Measurements from ENCODE around the gene ADARB1.

The ADARB1 gene

DNA sequence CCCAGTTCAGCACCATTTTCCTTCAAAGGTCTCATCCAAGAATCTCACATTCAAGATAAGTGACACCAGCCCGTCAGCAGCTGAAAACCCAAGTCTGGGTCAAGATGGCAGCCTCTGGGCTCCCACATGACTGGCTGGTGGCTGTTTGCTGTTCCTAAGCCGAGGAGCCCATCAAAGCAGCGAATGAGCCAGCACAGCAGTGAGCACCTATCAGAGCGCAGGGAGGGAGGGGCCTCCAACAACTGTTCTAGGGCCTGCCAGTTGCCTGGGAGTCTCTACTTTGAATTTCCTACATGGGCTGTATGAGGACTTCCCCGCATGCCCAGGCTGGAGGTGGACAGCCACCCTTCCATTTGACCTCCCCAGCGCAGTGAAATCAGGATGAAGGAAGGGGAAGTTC, 102.7 kb downstream of the ADARB1 start:
- DNase-seq: no peak

DNA sequence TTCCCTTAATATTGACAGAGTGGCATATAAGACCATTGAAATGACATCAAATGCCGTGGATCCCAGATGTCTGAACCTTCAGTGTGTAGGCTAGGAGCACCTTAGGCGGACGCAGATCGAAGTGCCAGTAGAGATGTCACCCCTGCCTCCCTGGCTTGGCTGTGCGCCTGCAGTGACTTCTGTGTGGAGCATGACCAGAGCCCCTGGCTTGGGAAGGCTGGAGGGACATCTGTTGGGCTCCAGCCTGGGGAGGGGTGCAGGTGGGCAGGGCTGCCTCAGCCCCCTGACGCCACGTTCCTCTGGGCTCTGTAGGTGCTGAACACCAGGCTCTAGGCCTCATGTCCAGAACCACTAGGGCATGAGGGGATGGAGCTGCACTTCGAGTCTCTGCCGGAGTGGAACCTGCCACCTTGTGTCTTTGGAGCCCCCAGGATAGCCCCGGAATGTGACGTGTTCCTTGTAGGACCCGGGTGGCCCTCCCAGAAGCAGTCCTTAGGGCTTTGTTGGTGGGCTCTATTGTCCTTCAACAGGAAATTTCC, 103.8 kb downstream of the ADARB1 start:
- DNase-seq: no peak

- no peak for DNase-seq
These were observed 104.6 kb downstream of the ADARB1 start for GRCh38 chr21:45178971-45179370.

DNA sequence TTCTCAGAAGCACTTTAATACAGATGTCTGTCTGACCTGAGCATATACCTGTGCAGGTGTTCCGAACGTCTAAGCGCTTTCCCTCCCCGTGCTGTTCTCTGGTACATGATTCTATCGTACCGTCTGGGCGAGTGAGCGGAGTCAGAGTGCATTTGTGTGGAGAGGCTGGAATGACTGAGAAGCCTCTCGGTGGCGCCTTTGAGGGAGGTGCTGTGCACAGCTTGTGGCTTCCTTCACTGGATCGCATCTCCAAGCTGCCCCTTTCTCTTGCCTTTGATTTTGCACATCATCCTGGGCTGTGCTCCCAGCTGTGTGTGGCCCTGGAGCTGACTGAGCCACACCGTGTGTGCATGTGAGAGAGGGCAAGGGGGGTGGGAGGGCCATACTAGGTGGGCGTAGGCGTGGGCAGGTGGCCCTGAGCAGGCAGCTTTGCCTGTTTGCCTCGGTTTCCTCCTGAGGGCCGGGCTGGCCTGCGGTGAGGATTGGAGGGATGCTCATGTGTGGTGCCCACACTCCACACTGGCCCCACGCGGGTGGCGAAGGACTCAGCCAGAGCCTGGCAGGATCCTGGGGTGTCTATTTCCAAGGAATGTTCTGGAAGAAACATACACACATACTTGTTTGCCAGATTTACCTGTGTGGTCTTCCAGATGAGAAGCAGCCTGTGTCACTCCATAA, 105.3 kb downstream of the ADARB1 start:
- DNase-seq: no peak

GRCh38 chr21:45180246-45180599, 105.8 kb downstream of the ADARB1 start:
- DNase-seq: no peak

- no peak for DNase-seq
These were observed 108.6 kb downstream of the ADARB1 start for GRCh38 chr21:45182958-45183357.

DNA sequence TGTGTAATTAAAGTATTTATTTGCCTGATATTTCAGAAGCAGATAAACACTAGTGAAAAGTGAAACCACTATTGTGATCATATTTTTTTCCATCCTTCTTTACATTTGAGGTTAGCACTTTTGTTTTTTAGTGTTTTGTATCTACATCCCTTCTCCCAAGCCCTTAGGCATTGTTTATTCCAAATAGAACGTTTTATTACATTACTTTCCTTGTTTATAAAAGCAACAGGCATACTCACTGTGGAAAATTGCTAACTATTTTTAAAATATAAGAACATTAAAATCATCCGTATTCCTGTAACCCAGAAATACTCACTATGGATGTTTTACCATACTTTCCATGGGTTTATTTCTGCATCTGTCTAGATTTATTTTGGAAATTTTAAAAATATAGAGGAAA, 109.5 kb downstream of the ADARB1 start:
- DNase-seq: no peak

- no peak for DNase-seq
These were observed 110.5 kb downstream of the ADARB1 start for GRCh38 chr21:45184869-45185268.

DNA sequence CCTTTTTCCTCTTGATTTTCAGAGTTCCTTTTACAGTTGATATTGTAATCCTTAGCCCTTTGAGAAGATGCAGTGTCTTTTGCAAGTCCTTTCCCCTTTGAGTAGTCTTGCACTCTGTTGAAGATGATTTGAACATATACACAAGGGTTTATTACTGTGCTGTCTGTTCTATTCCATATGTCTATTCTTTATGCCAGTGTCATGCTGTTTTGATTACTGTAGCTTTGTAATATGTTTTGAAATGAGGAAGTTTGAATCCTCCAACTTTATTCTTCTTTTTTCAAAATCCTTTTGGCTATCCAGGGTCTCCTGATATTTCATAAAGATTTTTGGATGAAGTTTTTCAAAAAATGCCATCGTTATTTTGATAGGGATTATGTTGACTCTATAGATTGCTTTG, 112.3 kb downstream of the ADARB1 start:
- DNase-seq: no peak

DNA sequence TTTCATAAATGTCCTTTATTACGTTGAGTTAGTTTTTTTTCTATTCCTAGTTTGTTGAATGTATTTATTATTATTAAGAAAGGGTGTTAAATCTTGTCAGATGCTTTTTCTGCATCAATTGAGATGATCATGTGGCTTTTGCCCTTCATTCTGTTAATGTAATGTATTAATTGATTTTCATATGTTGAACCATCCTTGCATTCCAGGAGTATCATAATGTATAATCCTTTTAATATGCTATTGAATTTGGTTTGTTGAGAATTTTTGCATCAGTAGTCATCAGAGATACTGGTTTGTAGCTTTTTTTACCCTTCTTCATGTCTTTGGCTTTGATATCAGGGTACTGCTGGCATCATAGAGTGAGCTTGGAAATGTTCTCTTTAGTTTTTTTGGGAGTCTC, 113.3 kb downstream of the ADARB1 start:
- no peak for DNase-seq

GRCh38 chr21:45190013-45190412, 115.6 kb downstream of the ADARB1 start:
- DNase-seq: no peak

- no peak for DNase-seq
These were observed 118.0 kb downstream of the ADARB1 start for GRCh38 chr21:45192332-45192731.

- no peak for DNase-seq
These were observed 122.2 kb downstream of the ADARB1 start for GRCh38 chr21:45196620-45197019.

GRCh38 chr21:45199201-45199600, 124.8 kb downstream of the ADARB1 start:
- no peak for DNase-seq

GRCh38 chr21:45200031-45200430, 125.7 kb downstream of the ADARB1 start:
- DNase-seq: no peak

- DNase-seq: no peak
These were observed 126.4 kb downstream of the ADARB1 start for GRCh38 chr21:45200581-45201296.

DNA sequence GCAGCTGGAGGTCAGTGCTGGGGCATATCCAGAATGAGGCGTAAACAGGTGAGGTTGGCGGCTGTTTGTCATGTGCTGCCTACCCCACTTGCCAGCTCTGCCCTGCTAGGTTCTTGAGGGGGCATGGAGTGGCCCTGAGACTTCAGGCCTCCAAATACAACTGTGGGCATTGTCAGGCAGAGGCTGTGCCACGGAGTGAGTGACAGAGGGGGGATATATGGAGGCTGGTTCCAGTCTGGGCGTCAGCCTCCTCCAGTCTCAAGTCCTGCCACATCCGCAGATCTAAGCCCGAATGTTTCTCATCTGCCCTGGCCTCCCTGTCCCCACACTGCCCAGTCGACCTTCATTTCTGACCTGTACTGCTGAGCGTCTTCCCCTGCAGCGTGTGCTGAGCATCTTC, 128.0 kb downstream of the ADARB1 start:
- DNase-seq: no peak

DNA sequence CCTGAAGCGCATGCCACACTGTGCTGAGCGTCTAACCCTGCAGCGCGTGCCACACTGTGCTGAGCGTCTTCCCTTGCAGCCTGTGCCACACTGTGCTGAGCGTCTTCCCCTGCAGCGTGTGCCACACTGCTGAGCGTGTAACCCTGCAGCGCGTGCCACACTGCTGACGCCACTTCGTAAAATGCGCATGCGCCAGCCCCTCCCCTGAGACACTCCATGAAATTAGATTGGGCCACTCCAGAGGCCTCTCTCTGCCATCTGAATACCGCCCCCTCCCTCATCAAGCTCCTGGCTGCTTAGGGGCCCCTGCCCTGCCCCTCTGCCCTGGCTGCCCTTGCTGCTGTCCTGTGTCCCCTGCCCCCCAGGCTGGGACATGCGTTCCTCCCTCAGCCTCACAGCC, 128.5 kb downstream of the ADARB1 start:
- peak; percentile 12 for DNase-seq

DNA sequence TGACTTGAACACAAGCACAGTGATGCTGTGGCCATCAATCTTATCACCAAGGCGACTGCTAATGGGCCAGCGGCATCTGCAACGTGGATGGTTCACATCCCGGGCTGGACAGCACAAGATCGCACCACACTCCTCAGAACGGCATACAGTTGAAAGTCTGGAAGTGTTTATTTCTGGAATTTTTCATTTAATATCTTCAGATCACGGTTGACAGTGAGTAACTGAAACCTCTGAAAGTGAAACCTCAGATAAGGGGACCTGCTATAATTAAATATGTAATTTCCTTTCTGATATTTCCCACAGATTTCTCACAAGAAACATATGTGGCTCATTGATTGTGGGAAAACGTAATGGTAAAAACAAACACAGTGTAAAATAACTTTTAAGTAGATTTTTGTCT, 129.6 kb downstream of the ADARB1 start:
- DNase-seq: no peak

- DNase-seq: no peak
These were observed 130.0 kb downstream of the ADARB1 start for GRCh38 chr21:45204395-45204794.

- no peak for DNase-seq
These were observed 133.7 kb downstream of the ADARB1 start for GRCh38 chr21:45207839-45208626.

- peak; percentile 52 for DNase-seq
These were observed 134.2 kb downstream of the ADARB1 start for GRCh38 chr21:45208627-45208951.

GRCh38 chr21:45209046-45209445, 134.7 kb downstream of the ADARB1 start:
- DNase-seq: peak; percentile 47
